Measurements from ENCODE around the gene HMX3. TPM values are rescaled to one million over a fixed set of nuclear protein-coding genes. Genes with fewer than 3 reads are reported as not detected.

The HMX3 gene
- total and polyA plus RNA-seq, 8 donors = 0.07 to 0.53 (median 0.29) TPM; not detected in 5

DNA sequence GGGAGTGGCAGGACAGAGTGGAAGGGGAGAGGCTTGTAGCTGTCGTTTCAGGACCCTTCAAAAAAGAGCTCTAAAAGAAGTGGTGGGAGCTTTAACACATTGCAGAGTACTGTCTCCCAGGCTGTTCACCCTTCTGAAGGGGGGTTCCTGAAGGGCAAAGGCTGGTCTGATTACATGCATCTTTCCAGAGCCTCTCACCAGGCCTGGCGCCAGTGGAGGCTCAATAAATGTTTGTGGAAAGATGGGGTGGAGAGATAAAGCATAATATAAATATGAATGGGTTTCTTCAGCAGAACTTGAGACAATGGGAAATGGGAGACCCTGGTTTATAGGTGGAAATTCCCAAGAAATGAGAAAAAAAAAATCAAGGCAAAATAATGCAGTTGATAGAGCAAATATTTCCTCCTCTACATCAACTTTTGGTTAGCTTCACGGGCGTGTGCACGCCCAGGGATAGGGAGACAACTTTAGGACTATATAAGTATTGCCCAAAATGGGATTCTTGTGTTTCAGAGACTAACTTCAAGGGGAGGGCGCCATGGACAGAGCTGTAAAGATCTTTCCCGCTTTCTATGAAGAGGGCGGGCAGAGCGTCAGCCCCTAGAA, 17.8 kb downstream of the HMX3 start:
- Histone ChIP-seq H3K4me1 (peaks cover 3 to 27% (median 9%) of the 10 kb centered on the region in 3 donors), H3K9me3 (no peaks in the 10 kb centered on the region), H3K36me3 (peaks cover 0 to 3% (median 0%) of the 10 kb centered on the region in 3 donors), H3K27me3 (peaks cover 0 to 36% (median 12%) of the 10 kb centered on the region in 4 donors), H3K4me3 (peak overlapping the region in 1 of 4 donors; percentile 98), H3K27ac (no peak overlapping the region)
- intact Hi-C loops (cut with DNase I) = no loop called here
- FAIRE-seq = no peak
- WGBS, 2 donors = 33 to 41% methylated on average over 9 of the region's 9 CpGs
- DNase-seq = no peak
- no peak for ATAC-seq
- TF ChIP-seq, protein P1, sequence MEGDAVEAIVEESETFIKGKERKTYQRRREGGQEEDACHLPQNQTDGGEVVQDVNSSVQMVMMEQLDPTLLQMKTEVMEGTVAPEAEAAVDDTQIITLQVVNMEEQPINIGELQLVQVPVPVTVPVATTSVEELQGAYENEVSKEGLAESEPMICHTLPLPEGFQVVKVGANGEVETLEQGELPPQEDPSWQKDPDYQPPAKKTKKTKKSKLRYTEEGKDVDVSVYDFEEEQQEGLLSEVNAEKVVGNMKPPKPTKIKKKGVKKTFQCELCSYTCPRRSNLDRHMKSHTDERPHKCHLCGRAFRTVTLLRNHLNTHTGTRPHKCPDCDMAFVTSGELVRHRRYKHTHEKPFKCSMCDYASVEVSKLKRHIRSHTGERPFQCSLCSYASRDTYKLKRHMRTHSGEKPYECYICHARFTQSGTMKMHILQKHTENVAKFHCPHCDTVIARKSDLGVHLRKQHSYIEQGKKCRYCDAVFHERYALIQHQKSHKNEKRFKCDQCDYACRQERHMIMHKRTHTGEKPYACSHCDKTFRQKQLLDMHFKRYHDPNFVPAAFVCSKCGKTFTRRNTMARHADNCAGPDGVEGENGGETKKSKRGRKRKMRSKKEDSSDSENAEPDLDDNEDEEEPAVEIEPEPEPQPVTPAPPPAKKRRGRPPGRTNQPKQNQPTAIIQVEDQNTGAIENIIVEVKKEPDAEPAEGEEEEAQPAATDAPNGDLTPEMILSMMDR (IDR thresholded peaks at IDR 0.05) = no peak

DNA sequence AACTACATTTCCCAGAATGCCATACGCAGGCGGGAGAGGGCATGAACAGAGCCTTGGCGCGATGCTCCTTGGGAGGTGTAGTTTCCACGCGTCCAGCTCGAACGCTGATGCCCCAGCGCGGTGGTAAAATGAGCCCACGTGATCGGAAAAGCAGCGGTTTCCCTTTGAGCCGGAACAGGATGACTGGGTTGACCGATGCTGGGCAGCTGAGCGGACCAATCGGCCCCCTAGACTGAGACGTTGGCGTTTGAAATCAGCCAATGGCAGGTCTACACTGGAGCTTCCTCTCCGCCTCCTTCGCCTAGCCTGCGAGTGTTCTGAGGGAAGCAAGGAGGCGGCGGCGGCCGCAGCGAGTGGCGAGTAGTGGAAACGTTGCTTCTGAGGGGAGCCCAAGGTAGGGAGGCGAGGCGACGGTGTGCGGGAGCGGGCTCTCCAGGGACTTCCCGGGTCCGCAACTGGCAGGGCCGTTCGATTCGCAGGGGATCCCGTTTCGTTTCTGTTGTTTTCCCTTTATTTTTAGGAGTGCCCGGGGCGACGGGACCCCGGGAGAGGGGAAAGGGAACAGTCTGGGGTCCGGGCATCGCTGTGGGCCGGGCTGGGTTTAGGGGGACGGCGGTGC, 18.4 kb downstream of the HMX3 start, which contains the start of gene BUB3:
Gene BUB3, plus strand, starts transcription at position 311 of the 619 bp plus-strand sequence. CDS start 516 bp downstream, outside the sequence.
- Histone ChIP-seq H3K4me3 (peak within 1 kb of the TSS; percentile 65 to 98 (median 88)), H3K4me1 (peaks cover 3 to 27% (median 9%) of the 10 kb centered on the region in 3 donors), H3K27me3 (peaks cover 0 to 30% (median 12%) of the 10 kb centered on the region in 4 donors), H3K9me3 (no peaks in the 10 kb centered on the region), H3K27ac (peak within 1 kb of the TSS; percentile 54 to 82 (median 68)), H3K36me3 (peaks cover 0 to 3% (median 0%) of the 10 kb centered on the region in 3 donors)
- TF ChIP-seq, protein P1 (IDR thresholded peaks at IDR 0.05) = peak in 2 of 4 donors; percentile 7 to 15
- peak; percentile 95 to 98 (median 98) for ATAC-seq
- 0% methylated on average over 45 to 50 of the region's 50 CpGs for WGBS, 2 donors
- DNase-seq = peak; percentile 89 to 99 (median 98)
- peak; percentile 98 for FAIRE-seq
- intact Hi-C loops (cut with DNase I) = no loop called here

DNA sequence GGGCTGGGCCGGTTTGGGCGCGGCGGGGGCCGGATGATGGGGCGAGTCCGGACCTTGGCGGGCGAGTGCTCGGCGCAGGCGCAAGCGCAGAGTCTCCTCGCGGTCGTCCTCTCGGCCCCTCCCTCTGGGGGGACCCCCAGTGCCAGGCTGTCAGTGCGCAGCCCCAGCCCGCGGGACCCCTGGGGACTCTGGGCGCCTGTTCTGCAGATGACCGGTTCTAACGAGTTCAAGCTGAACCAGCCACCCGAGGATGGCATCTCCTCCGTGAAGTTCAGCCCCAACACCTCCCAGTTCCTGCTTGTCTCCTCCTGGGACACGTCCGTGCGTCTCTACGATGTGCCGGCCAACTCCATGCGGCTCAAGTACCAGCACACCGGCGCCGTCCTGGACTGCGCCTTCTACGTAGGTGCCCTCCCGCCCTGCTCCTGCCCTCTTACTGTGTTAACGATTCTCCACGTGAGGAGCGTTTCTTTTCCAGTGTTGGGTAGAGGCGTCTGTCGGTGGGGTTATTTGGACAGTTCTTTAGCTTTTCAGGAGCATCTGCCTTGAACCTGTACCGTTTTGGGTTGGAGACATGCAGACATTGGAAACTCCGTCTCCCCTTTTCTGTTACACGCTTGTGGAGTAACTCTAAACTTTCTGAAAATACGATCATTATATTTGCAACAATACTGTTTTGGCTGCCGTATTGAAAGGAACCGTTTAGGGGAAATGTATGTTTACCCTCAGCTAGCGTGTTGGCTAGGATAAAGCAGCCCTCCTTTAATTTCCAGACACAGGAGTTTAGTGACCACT, 19.1 kb downstream of the HMX3 start:
- peaks cover 0 to 23% (median 9%) of the 10 kb centered on the region in 4 donors for H3K27me3 ChIP-seq
- peaks cover 0 to 3% (median 0%) of the 10 kb centered on the region in 3 donors for H3K36me3 ChIP-seq
- FAIRE-seq = no peak
- peaks cover 3 to 22% (median 9%) of the 10 kb centered on the region in 3 donors for H3K4me1 ChIP-seq
- intact Hi-C loops (cut with DNase I) = no loop called here
- TF ChIP-seq, protein P1 (IDR thresholded peaks at IDR 0.05) = no peak
- peak overlapping the region; percentile 65 to 98 (median 88) for H3K4me3 ChIP-seq
- H3K27ac ChIP-seq = peak overlapping the region; percentile 54 to 82 (median 68)
- 3% methylated on average over 42 to 49 of the region's 49 CpGs for WGBS, 2 donors
- DNase-seq = peak in 4 of 6 donors; percentile 46 to 80 (median 66)
- H3K9me3 ChIP-seq = no peaks in the 10 kb centered on the region
- peak; percentile 31 to 68 (median 53) for ATAC-seq

DNA sequence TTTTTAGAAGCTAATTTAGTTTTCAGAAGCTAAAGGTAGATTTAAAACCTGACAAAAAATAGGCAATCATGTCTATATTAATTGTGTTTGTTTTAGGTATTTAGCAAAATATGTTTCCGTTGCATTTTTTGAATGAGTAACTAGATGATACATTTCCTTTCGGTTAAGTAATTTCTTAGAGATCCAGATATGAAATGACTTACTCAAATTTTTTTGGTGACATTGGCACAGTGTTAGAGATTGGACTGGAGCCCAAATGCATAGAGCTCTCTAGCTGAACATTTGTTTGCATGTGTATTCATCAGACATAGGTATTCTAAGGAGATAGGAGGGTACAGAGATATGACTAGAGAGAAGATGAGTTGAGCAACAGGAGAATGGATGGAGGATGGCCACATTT, 20.3 kb downstream of the HMX3 start:
- H3K9me3 ChIP-seq = no peaks in the 10 kb centered on the region
- DNase-seq (no peak), FAIRE-seq (no peak), ATAC-seq (no peak)
- H3K36me3 ChIP-seq = peaks cover 0 to 3% (median 0%) of the 10 kb centered on the region in 3 donors
- H3K27ac ChIP-seq = no peak overlapping the region
- H3K4me1 ChIP-seq = peaks cover 3 to 11% (median 5%) of the 10 kb centered on the region in 3 donors
- TF ChIP-seq, protein P1 (IDR thresholded peaks at IDR 0.05) = no peak
- 86 to 87% methylated on average over 2 of the region's 2 CpGs for WGBS, 2 donors
- H3K27me3 ChIP-seq = peaks cover 0 to 12% (median 5%) of the 10 kb centered on the region in 4 donors
- intact Hi-C loops (cut with DNase I) = no loop called here
- H3K4me3 ChIP-seq = no peak overlapping the region
